HEK293T (cell line): ENCODE results near the gene SLC12A5.
"Not testable (repeated sequence)": the region's sequence is repeated elsewhere in the genome, so short reads cannot be mapped to it uniquely, and the experiment has no call there.

Source experiments
- CTCF ChIA-PET: fragments of 350-600 bp; formaldehyde crosslinking; extraction: SDS; loops from one replicate; lab custom pipeline; 2021; ENCODE audit warnings: antibody characterized with exemption, inconsistent platforms; lab: Yijun Ruan, JAX
- POLR2A ChIA-PET: fragments of 350-600 bp; formaldehyde crosslinking; extraction: SDS; loops from one replicate; lab custom pipeline; 2020; ENCODE audit warnings: antibody characterized with exemption, inconsistent platforms; lab: Yijun Ruan, JAX
- DNase-seq: peaks from one replicate; pipeline ENCODE4 v3.0.0; 2012; ENCODE audit warnings: mixed read lengths; ENCODE audit errors: extremely low spot score
- ARNT ChIP-seq: fragments of 450-650 bp; IDR thresholded peaks from 2 replicates; pipeline ENCODE4 v1.6.1; 2017; ENCODE audit warnings: mild to moderate bottlenecking
- BHLHE40 ChIP-seq: fragments of 450-650 bp; IDR thresholded peaks from 2 replicates; pipeline ENCODE4 v1.6.1; 2016; ENCODE audit warnings: mild to moderate bottlenecking, moderate library complexity, borderline replicate concordance
- CTBP1 ChIP-seq: fragments of 450-650 bp; IDR thresholded peaks from 2 replicates; pipeline ENCODE4 v1.6.1; 2016; ENCODE audit warnings: borderline replicate concordance
- ELF4 ChIP-seq: fragments of 450-650 bp; IDR thresholded peaks from 2 replicates; pipeline ENCODE4 v1.6.1; 2017; ENCODE audit warnings: antibody characterized with exemption
- FOXA1 ChIP-seq: fragments of 450-650 bp; IDR thresholded peaks from 2 replicates; pipeline ENCODE4 v1.6.1; 2016; ENCODE audit warnings: mild to moderate bottlenecking
- FOXK2 ChIP-seq: fragments of 450-650 bp; IDR thresholded peaks from 2 replicates; pipeline ENCODE4 v1.6.1; 2016; ENCODE audit warnings: mild to moderate bottlenecking
- FOXM1 ChIP-seq: fragments of 450-650 bp; IDR thresholded peaks from 2 replicates; pipeline ENCODE4 v1.6.1; 2017; ENCODE audit warnings: mild to moderate bottlenecking, borderline replicate concordance
- HDGF ChIP-seq: fragments of 450-650 bp; IDR thresholded peaks from 2 replicates; pipeline ENCODE4 v1.6.1; 2017; ENCODE audit warnings: antibody characterized with exemption, borderline replicate concordance
- L3MBTL2 ChIP-seq: fragments of 450-650 bp; conservative IDR thresholded peaks from 2 replicates; pipeline ENCODE4 v1.6.1; 2016; ENCODE audit warnings: mild to moderate bottlenecking
- LEF1 ChIP-seq: fragments of 450-650 bp; IDR thresholded peaks from 2 replicates; pipeline ENCODE4 v1.6.1; 2017; ENCODE audit warnings: mild to moderate bottlenecking, borderline replicate concordance
- NFRKB ChIP-seq: fragments of 450-650 bp; IDR thresholded peaks from 2 replicates; pipeline ENCODE4 v1.6.1; 2016; ENCODE audit warnings: mild to moderate bottlenecking, moderate library complexity
- SP1 ChIP-seq: fragments of 450-650 bp; IDR thresholded peaks from 2 replicates; pipeline ENCODE4 v1.6.1; 2017
- SUZ12 ChIP-seq: fragments of 450-650 bp; IDR thresholded peaks from 2 replicates; pipeline ENCODE4 v1.6.1; 2016; ENCODE audit warnings: mild to moderate bottlenecking
- TARDBP ChIP-seq: fragments of 450-650 bp; IDR thresholded peaks from 2 replicates; pipeline ENCODE4 v1.6.1; 2016
- ZNF384 ChIP-seq: fragments of 450-650 bp; IDR thresholded peaks from 2 replicates; pipeline ENCODE4 v1.6.1; 2016
- TF ChIP-seq, protein P1 (sequence below): fragments of 450-650 bp; IDR thresholded peaks from 2 replicates; pipeline ENCODE4 v1.6.1; 2016

Gene SLC12A5

GRCh38 chr20:46028772-46029371, at the start of gene SLC12A5:
Gene SLC12A5 (plus strand): TSS chr20:46029215. CDS start chr20:46029345, 130 bp downstream.
- no peak for DNase-seq
- TF ChIP-seq ZNF384 (no peak), BHLHE40 (no peak), L3MBTL2 (no peak)
- CTCF ChIA-PET = no interaction called here
- POLR2A ChIA-PET = no interaction called here

DNA sequence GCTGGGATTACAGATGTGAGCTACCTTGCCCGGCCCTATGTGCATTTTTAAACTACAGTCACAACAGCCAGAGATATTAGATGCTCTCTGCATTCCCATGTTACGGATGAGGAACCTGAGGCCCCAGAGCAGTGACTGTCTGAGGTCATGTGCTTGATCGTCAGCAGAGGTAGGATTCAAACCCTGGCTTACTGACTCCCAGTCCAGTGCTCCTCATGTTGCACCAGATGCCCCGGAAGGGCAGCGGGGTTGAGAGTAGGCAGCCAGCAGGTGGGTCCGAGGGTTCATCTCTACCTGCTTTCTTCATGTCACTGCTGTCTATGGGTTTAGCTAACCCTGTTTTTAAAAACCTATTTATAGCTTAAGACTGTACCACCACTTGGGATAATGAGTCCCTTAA, 47.8 kb upstream of the SLC12A5 start:
- ChIA-PET POLR2A (no interaction called here), CTCF (interaction anchor here (0.8 kb wide), 1 partner anchor 11 kb away, joined by 3 read pairs; no protein-coding TSS in a partner anchor)
- TF ChIP-seq TARDBP (no peak), SP1 (no peak), CTBP1 (no peak)
- no peak for DNase-seq

DNA sequence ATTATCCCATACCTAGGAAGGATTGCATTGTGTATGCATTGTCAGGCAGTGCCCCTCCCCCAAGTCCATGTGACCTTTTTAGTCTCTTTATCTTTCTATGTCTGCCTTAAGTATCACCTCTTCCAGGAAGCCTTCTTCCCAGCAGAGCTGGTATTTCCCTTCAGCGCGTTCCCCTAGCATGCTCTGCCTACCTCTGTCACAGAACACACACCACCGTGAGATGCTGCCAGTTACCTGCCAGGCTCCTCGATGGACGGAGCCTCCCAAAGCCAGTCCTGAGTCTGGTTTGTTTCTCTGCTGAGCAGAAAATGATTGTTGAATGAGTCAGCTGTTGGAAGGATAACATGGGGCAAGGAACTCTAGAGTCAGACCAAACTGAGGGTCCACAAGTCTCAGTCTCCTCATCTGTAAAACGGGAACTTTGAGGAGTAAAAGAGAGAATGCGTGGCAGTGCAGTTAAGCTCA, 45.7 kb upstream of the SLC12A5 start:
- ChIA-PET POLR2A (no interaction called here), CTCF (interaction anchor here (0.6 kb wide), 1 partner anchor 331 kb away, joined by 3 read pairs; no protein-coding TSS in a partner anchor)
- no peak for DNase-seq
- TF ChIP-seq NFRKB = no peak
- no peak for TF ChIP-seq LEF1
- TF ChIP-seq BHLHE40 = no peak

GRCh38 chr20:45985573-45985972, 43.4 kb upstream of the SLC12A5 start:
- TF ChIP-seq LEF1 = no peak
- TF ChIP-seq BHLHE40 = no peak
- no peak for TF ChIP-seq FOXK2
- TF ChIP-seq HDGF = no peak
- no peak for TF ChIP-seq SUZ12
- TF ChIP-seq FOXM1 = no peak
- TF ChIP-seq, protein P1, sequence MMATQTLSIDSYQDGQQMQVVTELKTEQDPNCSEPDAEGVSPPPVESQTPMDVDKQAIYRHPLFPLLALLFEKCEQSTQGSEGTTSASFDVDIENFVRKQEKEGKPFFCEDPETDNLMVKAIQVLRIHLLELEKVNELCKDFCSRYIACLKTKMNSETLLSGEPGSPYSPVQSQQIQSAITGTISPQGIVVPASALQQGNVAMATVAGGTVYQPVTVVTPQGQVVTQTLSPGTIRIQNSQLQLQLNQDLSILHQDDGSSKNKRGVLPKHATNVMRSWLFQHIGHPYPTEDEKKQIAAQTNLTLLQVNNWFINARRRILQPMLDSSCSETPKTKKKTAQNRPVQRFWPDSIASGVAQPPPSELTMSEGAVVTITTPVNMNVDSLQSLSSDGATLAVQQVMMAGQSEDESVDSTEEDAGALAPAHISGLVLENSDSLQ = no peak
- no peak for TF ChIP-seq CTBP1
- no peak for TF ChIP-seq NFRKB
- TF ChIP-seq ZNF384 = no peak
- no peak for TF ChIP-seq ARNT
- TF ChIP-seq L3MBTL2 = no peak
- TF ChIP-seq ELF4 = no peak
- TF ChIP-seq TARDBP = no peak
- TF ChIP-seq SP1 = no peak
- ChIA-PET CTCF (interaction anchor here (0.6 to 2.4 kb wide), 5 partner anchors 15 to 363 kb away, joined by 3 to 10 read pairs (median 3); no protein-coding TSS in a partner anchor), POLR2A (interaction anchor here (0.6 to 2.4 kb wide), 2 partner anchors 13 to 110 kb away, joined by 3 to 10 read pairs; partner anchors contain the start of gene ZNF335)
- DNase-seq = no peak

DNA sequence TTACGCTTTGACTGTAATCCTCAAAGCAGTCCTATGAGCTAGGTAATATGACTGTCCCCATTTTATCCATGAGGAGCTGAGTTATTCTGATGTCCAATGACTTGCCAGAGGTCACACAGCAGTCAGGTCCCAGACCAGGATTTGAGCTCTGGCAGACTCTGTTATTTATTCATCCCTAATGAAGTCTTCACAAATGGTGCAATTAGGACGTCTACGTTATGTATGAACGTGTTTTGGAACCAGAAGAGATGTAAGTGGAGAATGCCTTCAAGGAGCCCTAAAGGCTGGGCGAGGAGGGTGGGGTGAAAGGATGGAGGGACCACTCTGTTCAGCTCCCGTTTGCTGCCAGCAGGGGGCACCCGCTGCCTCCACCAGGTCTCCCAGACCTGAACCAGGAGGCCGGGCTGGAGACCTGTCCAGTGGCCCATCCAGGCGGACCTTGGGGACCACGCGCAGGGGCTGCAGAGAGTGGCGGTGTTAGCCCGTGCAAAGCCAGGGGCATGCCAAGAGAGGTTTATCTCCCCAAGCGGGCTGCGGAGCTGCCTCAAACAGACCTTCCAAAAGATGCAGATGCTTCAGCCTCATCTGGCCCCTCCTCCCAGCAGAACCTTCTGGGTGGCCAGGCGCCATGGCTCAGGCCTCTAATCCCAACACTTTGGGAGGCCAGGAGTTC, 41.8 kb upstream of the SLC12A5 start:
- ChIA-PET POLR2A (interaction anchor here (1.0 to 2.4 kb wide), 2 partner anchors 14 to 28 kb away, joined by 3 to 10 read pairs; partner anchors contain the start of gene ZNF335), CTCF (interaction anchor here (0.6 to 2.4 kb wide), 15 partner anchors 8 to 459 kb away, joined by 3 to 19 read pairs (median 3); no protein-coding TSS in a partner anchor)
- TF ChIP-seq BHLHE40 (no peak), FOXM1 (no peak)
- DNase-seq = peak; percentile 85

DNA sequence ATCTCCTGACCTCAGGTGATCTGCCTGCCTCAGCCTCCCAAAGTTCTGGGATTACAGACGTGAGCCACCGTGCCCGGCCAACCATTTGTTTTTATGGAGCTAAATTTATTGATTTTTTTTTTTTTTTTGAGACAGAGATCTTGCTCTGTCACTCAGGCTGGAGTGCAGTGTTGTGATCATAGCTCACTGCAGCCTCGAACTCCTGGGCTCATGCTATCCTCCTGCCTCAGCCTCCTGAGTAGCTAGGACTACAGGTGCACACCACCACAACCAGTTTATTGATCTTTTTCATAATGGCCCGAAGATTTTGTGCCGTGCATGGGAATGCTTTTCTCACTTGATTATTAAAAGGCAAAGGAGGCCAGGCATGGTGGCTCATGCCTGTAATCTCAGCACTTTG, 40.2 kb upstream of the SLC12A5 start:
- POLR2A ChIA-PET, DNase-seq: not testable (repeated sequence)
- CTCF ChIA-PET = interaction anchor here (1.3 kb wide), 1 partner anchor 10 kb away, joined by 4 read pairs; no protein-coding TSS in a partner anchor
- peak; percentile 62; the same call in 1 of the 2 replicates for TF ChIP-seq ZNF384
- TF ChIP-seq, protein P1 = peak; percentile 67

DNA sequence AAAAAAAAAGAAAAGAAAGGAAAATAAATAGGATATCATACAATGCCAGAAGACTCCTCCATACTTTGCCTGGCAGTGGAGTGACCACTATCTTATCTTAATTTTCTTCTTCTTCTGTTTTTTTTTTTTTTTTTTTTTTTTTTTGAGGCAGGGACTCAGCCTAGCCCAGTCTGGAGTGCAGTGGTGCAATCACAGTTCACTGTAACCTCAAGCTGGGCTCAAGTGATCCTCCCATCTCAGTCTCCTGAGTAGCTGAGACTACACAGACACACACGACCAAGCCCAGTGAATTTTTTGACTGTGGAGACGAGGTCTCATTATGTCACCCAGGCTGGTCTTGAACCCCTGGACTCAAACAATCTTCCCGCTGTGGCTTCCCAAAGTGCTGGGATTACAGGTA, 37.4 kb upstream of the SLC12A5 start:
- no peak for DNase-seq
- POLR2A ChIA-PET = no interaction called here
- CTCF ChIA-PET = no interaction called here
- TF ChIP-seq FOXK2 (no peak), NFRKB (no peak), HDGF (no peak), LEF1 (no peak), SP1 (no peak), FOXM1 (no peak), FOXA1 (no peak), L3MBTL2 (no peak), TARDBP (no peak), CTBP1 (no peak), SUZ12 (no peak), ZNF384 (no peak), BHLHE40 (no peak)
